Esophagus squamous epithelium (tissue), 4 donors: Measurements from ENCODE around the gene ZNF385B.

Experiments
- POLR2A ChIP-seq, 4 donors: fragments of 450-650 bp; IDR thresholded peaks; one replicate each; pipeline ENCODE4 v1.6.1; 2017; ENCODE audit warnings: antibody characterized with exemption in 4 of 4, mild to moderate bottlenecking in 4 of 4, moderate library complexity in 3 of 4
- TF ChIP-seq, protein P1 (sequence below), 6 experiments: fragments of 450-650 bp in 4 of 6; fragments of 200-600 bp in 2 of 6; sonication (generic) in 2 of 6; IDR thresholded peaks; one replicate each; pipeline ENCODE4 v1.5.1; 2016 to 2019; ENCODE audit warnings: antibody characterized with exemption in 6 of 6, mild to moderate bottlenecking in 4 of 6, moderate library complexity in 4 of 6

DNA sequence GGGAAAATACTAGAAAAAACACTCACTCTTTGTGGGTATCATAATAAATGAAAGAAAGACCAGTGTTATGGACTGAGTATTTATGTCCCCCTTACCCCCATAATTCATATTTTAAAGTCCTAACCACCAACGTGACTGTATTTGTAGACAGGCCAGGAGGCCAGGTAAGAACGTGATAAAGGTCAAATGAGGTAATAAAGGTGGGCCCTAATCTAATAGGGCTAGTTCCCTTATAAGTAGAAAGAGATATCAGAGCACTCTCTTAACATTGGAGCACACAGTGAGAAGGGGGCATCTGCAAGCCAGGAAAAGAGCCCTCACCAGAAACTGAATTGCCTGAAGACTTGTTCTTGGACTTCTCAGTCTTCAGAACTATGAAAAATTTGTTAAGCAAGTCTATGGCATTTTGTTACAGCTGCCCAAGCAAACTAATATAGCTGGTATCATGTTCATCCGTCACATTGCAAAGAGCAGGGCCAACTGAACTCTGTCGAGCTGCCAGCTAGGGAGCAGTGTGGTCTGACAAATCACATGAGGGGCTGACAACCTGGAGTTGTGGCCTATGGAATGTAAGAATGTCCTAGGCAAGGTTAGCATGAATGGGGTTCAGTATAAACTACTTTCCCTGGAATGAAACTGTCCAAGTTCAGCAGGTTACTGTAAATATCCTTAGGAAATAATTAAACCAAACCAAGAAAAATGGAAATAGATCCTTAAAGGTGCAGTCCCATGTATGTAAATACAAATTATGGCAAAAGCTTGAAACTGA is 280.9 kb downstream of the ZNF385B start:
- TF ChIP-seq, protein P1, sequence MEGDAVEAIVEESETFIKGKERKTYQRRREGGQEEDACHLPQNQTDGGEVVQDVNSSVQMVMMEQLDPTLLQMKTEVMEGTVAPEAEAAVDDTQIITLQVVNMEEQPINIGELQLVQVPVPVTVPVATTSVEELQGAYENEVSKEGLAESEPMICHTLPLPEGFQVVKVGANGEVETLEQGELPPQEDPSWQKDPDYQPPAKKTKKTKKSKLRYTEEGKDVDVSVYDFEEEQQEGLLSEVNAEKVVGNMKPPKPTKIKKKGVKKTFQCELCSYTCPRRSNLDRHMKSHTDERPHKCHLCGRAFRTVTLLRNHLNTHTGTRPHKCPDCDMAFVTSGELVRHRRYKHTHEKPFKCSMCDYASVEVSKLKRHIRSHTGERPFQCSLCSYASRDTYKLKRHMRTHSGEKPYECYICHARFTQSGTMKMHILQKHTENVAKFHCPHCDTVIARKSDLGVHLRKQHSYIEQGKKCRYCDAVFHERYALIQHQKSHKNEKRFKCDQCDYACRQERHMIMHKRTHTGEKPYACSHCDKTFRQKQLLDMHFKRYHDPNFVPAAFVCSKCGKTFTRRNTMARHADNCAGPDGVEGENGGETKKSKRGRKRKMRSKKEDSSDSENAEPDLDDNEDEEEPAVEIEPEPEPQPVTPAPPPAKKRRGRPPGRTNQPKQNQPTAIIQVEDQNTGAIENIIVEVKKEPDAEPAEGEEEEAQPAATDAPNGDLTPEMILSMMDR (IDR thresholded peaks at IDR 0.05): no peak
- no peak for TF ChIP-seq POLR2A (IDR thresholded peaks at IDR 0.05)
